ENCODE measurements around the gene EFCAB14. TPM values are rescaled to one million over a fixed set of nuclear protein-coding genes. Genes with fewer than 3 reads are reported as not detected.
"Not testable (repeated sequence)": the region's sequence is repeated elsewhere in the genome, so short reads cannot be mapped to it uniquely, and the experiment has no call there.

The EFCAB14 gene
- total RNA-seq, 1 experiment from 2014 or later, result 63.2 TPM

GRCh38 chr1:46686255-46686654 is 32.7 kb downstream of the EFCAB14 start:
- DNase-seq (ENCODE audit: low spot score), result no peak

- no peak for DNase-seq (ENCODE audit: low spot score)
These were observed 34.2 kb downstream of the EFCAB14 start for GRCh38 chr1:46684670-46685069.

- DNase-seq (ENCODE audit: low spot score), result no peak
These were observed 36.9 kb downstream of the EFCAB14 start for GRCh38 chr1:46682064-46682463.

GRCh38 chr1:46681333-46682034 is 37.4 kb downstream of the EFCAB14 start:
- DNase-seq (ENCODE audit: low spot score), result no peak

- DNase-seq (ENCODE audit: low spot score), result no peak
These were observed 38.9 kb downstream of the EFCAB14 start for GRCh38 chr1:46679789-46680573.

GRCh38 chr1:46677339-46677738 is 41.6 kb downstream of the EFCAB14 start:
- DNase-seq (ENCODE audit: low spot score), result no peak

GRCh38 chr1:46676531-46676930 is 42.4 kb downstream of the EFCAB14 start:
- DNase-seq (ENCODE audit: low spot score), result no peak

- no peak for DNase-seq (ENCODE audit: low spot score)
These were observed 43.2 kb downstream of the EFCAB14 start for GRCh38 chr1:46675549-46676314.

- DNase-seq (ENCODE audit: low spot score), result peak; percentile 46
These were observed 45.1 kb downstream of the EFCAB14 start for GRCh38 chr1:46673749-46674182.

GRCh38 chr1:46672696-46673095 is 46.2 kb downstream of the EFCAB14 start:
- no peak for DNase-seq (ENCODE audit: low spot score)

- DNase-seq (ENCODE audit: low spot score), result no peak
These were observed 47.4 kb downstream of the EFCAB14 start, which contains the start of gene TEX38 for GRCh38 chr1:46671554-46671953. Gene TEX38 (plus strand): TSS chr1:46671854. CDS start chr1:46671935, 81 bp downstream.

- no peak for DNase-seq (ENCODE audit: low spot score)
These were observed 48.8 kb downstream of the EFCAB14 start for GRCh38 chr1:46670134-46670533.

GRCh38 chr1:46667782-46668760 is 50.8 kb downstream of the EFCAB14 start, which contains the start of gene ATPAF1:
Gene ATPAF1 (minus strand): TSS chr1:46668364. CDS start chr1:46668322, 42 bp downstream.
- DNase-seq (ENCODE audit: low spot score), result peak; percentile 43

GRCh38 chr1:46665983-46666382 is 52.9 kb downstream of the EFCAB14 start:
- DNase-seq (ENCODE audit: low spot score), result no peak

- DNase-seq (ENCODE audit: low spot score), result not testable (repeated sequence)
These were observed 56.0 kb downstream of the EFCAB14 start for GRCh38 chr1:46662919-46663318.

GRCh38 chr1:46660116-46660515 is 58.8 kb downstream of the EFCAB14 start:
- not testable (repeated sequence) for DNase-seq (ENCODE audit: low spot score)

GRCh38 chr1:46659307-46659870 is 59.5 kb downstream of the EFCAB14 start:
- no peak for DNase-seq (ENCODE audit: low spot score)

- DNase-seq (ENCODE audit: low spot score), result no peak
These were observed 61.1 kb downstream of the EFCAB14 start for GRCh38 chr1:46657775-46658174.

GRCh38 chr1:46656643-46657042 is 62.3 kb downstream of the EFCAB14 start:
- no peak for DNase-seq (ENCODE audit: low spot score)

GRCh38 chr1:46655848-46656247 is 63.1 kb downstream of the EFCAB14 start:
- no peak for DNase-seq (ENCODE audit: low spot score)
